K562 (cell line): ENCODE results near the gene DSG2. TPM values are rescaled to one million over a fixed set of nuclear protein-coding genes. Genes with fewer than 3 reads are reported as not detected.
A peak's percentile ranks its signal among the peaks of the same experiment; 100 is the strongest.

Source experiments
- ATAC-seq: fragments of 200-7000 bp; cut with Tn5 transposase; 3 replicates; pipeline ENCODE4 v1.9.1; 2020; ENCODE audit warnings: moderate library complexity
- BruUV-seq: library from RNA; stranded (reverse); fragments of 400-500 nt; replicated peaks from 2 replicates; lab custom pipeline; 2021; lab: Mats Ljungman, UMichigan
- CTCF ChIA-PET: fragments of 300-600 bp; formaldehyde crosslinking; extraction: SDS; loops from one replicate; lab custom pipeline; 2021; ENCODE audit warnings: low intra/inter-chr PET ratio; lab: Yijun Ruan, JAX
- POLR2A ChIA-PET: fragments of 300-600, 350-650 bp; sonication (Branson Sonifier 250); formaldehyde crosslinking; extraction: SDS; loops from one replicate; lab custom pipeline; 2021; ENCODE audit warnings: antibody characterized with exemption, inconsistent platforms; lab: Yijun Ruan, JAX
- DNase-seq, 4 experiments: peaks; one replicate each; pipeline versions ENCODE4 v3.0.0 to v3.0.0-alpha.2; 2011 to 2018; ENCODE audit warnings: low spot score in 3 of 4, mixed read lengths in 3 of 4; ENCODE audit errors: extremely low read depth in 1 of 4
- FAIRE-seq: peaks from 2 replicates; lab custom pipeline; 2011; peaks lifted over from hg19 to GRCh38; lab: Jason Lieb, UNC
- H2AFZ ChIP-seq: 2 replicates; pipeline ENCODE4 v1.6.0; 2011; ENCODE audit warnings: low read depth, low read length, control low read depth, inconsistent platforms
- H3K27ac ChIP-seq: fragments of 200-600 bp; 3 replicates; pipeline ENCODE4 v1.8.0; 2011; ENCODE audit warnings: low read depth, mild to moderate bottlenecking, control low read depth, inconsistent platforms, low read length, moderate library complexity, mixed read lengths; ENCODE audit errors: extremely low read depth
- H3K27me3 ChIP-seq, 2 experiments: fragments of 300-600 bp in 1 of 2; 2 replicates in 1 of 2; 3 replicates in 1 of 2; pipeline versions ENCODE4 v1.6.0 to v1.8.0; 2011; ENCODE audit warnings: inconsistent platforms in 2 of 2, low read length in 2 of 2, mild to moderate bottlenecking in 1 of 2, mixed read lengths in 1 of 2, moderate library complexity in 1 of 2; ENCODE audit not compliant: control insufficient read depth in 2 of 2, insufficient read depth in 2 of 2
- H3K36me3 ChIP-seq: fragments of 300-600 bp; 3 replicates; pipeline ENCODE4 v1.8.0; 2011; ENCODE audit warnings: mild to moderate bottlenecking, low read length, inconsistent platforms; ENCODE audit not compliant: control insufficient read depth, insufficient read depth
- H3K4me1 ChIP-seq, 2 experiments: fragments of 200-600 bp in 1 of 2; replicated peaks in 1 of 2; 2 replicates in 1 of 2; 3 replicates in 1 of 2; pipeline versions ENCODE4 v1.5.1 to v1.8.0; 2011; ENCODE audit warnings: inconsistent platforms in 2 of 2, low read length in 2 of 2, mild to moderate bottlenecking in 1 of 2, mixed read lengths in 1 of 2, moderate library complexity in 1 of 2; ENCODE audit not compliant: control insufficient read depth in 2 of 2, insufficient read depth in 2 of 2
- H3K4me2 ChIP-seq: 2 replicates; pipeline ENCODE4 v1.6.1; 2011; ENCODE audit warnings: low read length, control low read depth, inconsistent platforms, mixed read lengths; ENCODE audit not compliant: insufficient read depth
- H3K4me3 ChIP-seq: fragments of 200-600 bp; sonication (generic), shearing (Covaris generic); 2 replicates; pipeline ENCODE4 v1.5.1; 2016; ENCODE audit warnings: control low read depth, inconsistent platforms
- H3K79me2 ChIP-seq: fragments of 200-600 bp; 3 replicates; pipeline ENCODE4 v1.8.0; 2011; ENCODE audit warnings: low read length, inconsistent platforms; ENCODE audit not compliant: control insufficient read depth, insufficient read depth
- H3K9ac ChIP-seq, 2 experiments: 2 replicates each; pipeline versions ENCODE4 v1.6.0 to v1.6.1; 2011; ENCODE audit warnings: low read depth in 2 of 2, low read length in 2 of 2, control low read depth in 1 of 2, inconsistent platforms in 1 of 2, mild to moderate bottlenecking in 1 of 2, mixed read lengths in 1 of 2; ENCODE audit not compliant: insufficient read depth in 1 of 2
- H3K9me1 ChIP-seq: one replicate; pipeline ENCODE4 v1.6.0; 2011; ENCODE audit warnings: inconsistent platforms, mild to moderate bottlenecking, low read length, moderate library complexity; ENCODE audit not compliant: control insufficient read depth, insufficient read depth
- H3K9me3 ChIP-seq: replicated peaks from 2 replicates; pipeline ENCODE4 v1.5.1; 2011; ENCODE audit warnings: low read depth, low read length, inconsistent platforms; ENCODE audit not compliant: control insufficient read depth, insufficient read depth
- H4K20me1 ChIP-seq: replicated peaks from 2 replicates; pipeline ENCODE4 v1.6.1; 2011; ENCODE audit warnings: low read length, inconsistent platforms, mixed read lengths; ENCODE audit not compliant: control insufficient read depth, insufficient read depth
- CLOCK ChIP-seq: fragments of 250-450 bp; sonication (Bioruptor Pico); IDR thresholded peaks from 2 replicates; pipeline ENCODE4 v1.4.0; 2020; ENCODE audit warnings: mild to moderate bottlenecking, moderate library complexity, borderline replicate concordance
- ELF4 ChIP-seq: fragments of 450-650 bp; formaldehyde crosslinking; IDR thresholded peaks from 2 replicates; pipeline ENCODE4 v1.4.0; 2022; ENCODE audit warnings: missing genetic modification characterization
- HOMEZ ChIP-seq: fragments of 250-450 bp; sonication (Bioruptor Pico); IDR thresholded peaks from 2 replicates; pipeline ENCODE4 v1.4.0; 2020; ENCODE audit warnings: mild to moderate bottlenecking, moderate library complexity
- NFIC ChIP-seq: fragments of 450-650 bp; IDR thresholded peaks from 2 replicates; pipeline ENCODE4 v1.6.1; 2017; ENCODE audit warnings: mild to moderate bottlenecking, inconsistent platforms
- TRIM28 ChIP-seq: fragments of 450-650 bp; IDR thresholded peaks from 2 replicates; pipeline ENCODE4 v1.6.1; 2017
- ZBTB49 ChIP-seq: sonication (generic); formaldehyde crosslinking; IDR thresholded peaks from 2 replicates; pipeline ENCODE4 v1.8.0; 2022; ENCODE audit warnings: missing genetic modification reagents, mild to moderate bottlenecking, borderline replicate concordance
- ZBTB9 ChIP-seq: fragments of 450-650 bp; formaldehyde crosslinking; IDR thresholded peaks from 2 replicates; pipeline ENCODE4 v1.4.0; 2020; ENCODE audit warnings: mild to moderate bottlenecking, moderate library complexity
- WGBS: fragments of 100-300 bp; shearing (Covaris generic); methylation state at CpG from one replicate; pipeline ENCODE4 v1.1.6; 2016; ENCODE audit warnings: low coverage, mixed read lengths; ENCODE audit not compliant: insufficient coverage; ENCODE audit errors: missing lambda C conversion rate; 5-methylcytosine and 5-hydroxymethylcytosine counted together
- in situ Hi-C: fragments of 300-500 bp; cut with MboI; formaldehyde crosslinking; loops from 4 replicates; pipeline ENCODE4 v1.15.0; 2018; ENCODE audit warnings: inconsistent platforms, mixed read lengths
- intact Hi-C: fragments of 100-400 bp; cut with micrococcal nuclease; formaldehyde crosslinking; loops from 2 replicates; pipeline ENCODE4 v1.14.2; 2022
- polyA plus RNA-seq, 8 experiments: library from polyadenylated mRNA; depleted of rRNA in 4 of 8; stranded (reverse) in 5 of 8; unstranded in 3 of 8; fragments of >200 nt; fragmentation: Nextera tagmentation in 2 of 8; fragmentation: Illumina TruSeq in 1 of 8; extraction: Ambion mirVana in 2 of 8; extraction: Trizol in 1 of 8; gene quantifications; 2 replicates each; pipeline versions ENCODE4 v1.2.1 to v1.2.3, GENCODE V29; 2011 to 2014; ENCODE audit warnings: inconsistent platforms in 1 of 8, missing spikeins in 1 of 8
- total RNA-seq, 7 experiments: library from RNA; depleted of rRNA in 6 of 7; stranded (reverse); fragments of >200 nt in 6 of 7; fragmentation: Illumina TruSeq in 2 of 7; extraction: Trizol in 2 of 7; gene quantifications; 2 replicates each; pipeline versions ENCODE4 v1.2.1 to v1.2.3, GENCODE V29; 2011 to 2021; ENCODE audit warnings: low replicate concordance in 1 of 7

DSG2 gene
- total and polyA plus RNA-seq, 9 of the 15 experiments (the other 6 are each of a cell fraction or from before 2014, with no cell fraction given) = 16.9 to 68.6 (median 41.3) TPM

GRCh38 chr18:31546476-31546875 is 48.5 kb downstream of the DSG2 start:
- ChIA-PET POLR2A (interaction anchor here (0.6 to 1.0 kb wide), 3 partner anchors 9 to 17 kb away, joined by 3 read pairs; no protein-coding TSS in a partner anchor), CTCF (no interaction called here)
- H4K20me1 ChIP-seq = no peaks in the 10 kb centered on the region
- DNase-seq (no peak), FAIRE-seq (no peak), ATAC-seq (no peak)
- no peak overlapping the region for H3K9ac ChIP-seq
- TF ChIP-seq NFIC (peak; percentile 64), ZBTB49 (CRISPR knock-in tag) (no peak)
- in situ Hi-C loops (no loop called here), intact Hi-C loops (no loop called here)
- H3K4me3 ChIP-seq = no peak overlapping the region
- H3K4me1 ChIP-seq = no peaks in the 10 kb centered on the region
- WGBS = 97% methylated on average over 2 of the region's 2 CpGs
- H2AFZ ChIP-seq = no peak overlapping the region
- H3K27me3 ChIP-seq = no peaks in the 10 kb centered on the region
- H3K9me3 ChIP-seq = no peaks in the 10 kb centered on the region
- H3K36me3 ChIP-seq = peaks cover 41% of the 10 kb centered on the region
- no peaks in the 10 kb centered on the region for H3K79me2 ChIP-seq
- H3K4me2 ChIP-seq = no peak overlapping the region
- no peak overlapping the region for H3K27ac ChIP-seq
- no TSS peak for BruUV-seq
- no peaks in the 10 kb centered on the region for H3K9me1 ChIP-seq

GRCh38 chr18:31548853-31549252 is 50.9 kb downstream of the DSG2 start:
- in situ Hi-C loops = no loop called here
- H4K20me1 ChIP-seq = no peaks in the 10 kb centered on the region
- POLR2A ChIA-PET = interaction anchor here (1.0 to 1.1 kb wide), 2 partner anchors 12 to 16 kb away, joined by 3 to 6 read pairs; no protein-coding TSS in a partner anchor
- 81% methylated on average over 2 of the region's 2 CpGs for WGBS
- FAIRE-seq = no peak
- no peak for ATAC-seq
- H3K4me1 ChIP-seq = no peaks in the 10 kb centered on the region
- BruUV-seq = no TSS peak
- no peaks in the 10 kb centered on the region for H3K9me1 ChIP-seq
- CTCF ChIA-PET = no interaction called here
- no peak overlapping the region for H3K9ac ChIP-seq
- intact Hi-C loops = no loop called here
- H2AFZ ChIP-seq = no peak overlapping the region
- no peaks in the 10 kb centered on the region for H3K9me3 ChIP-seq
- peaks cover 19% of the 10 kb centered on the region for H3K36me3 ChIP-seq
- H3K4me2 ChIP-seq = no peak overlapping the region
- H3K27me3 ChIP-seq = no peaks in the 10 kb centered on the region
- DNase-seq = no peak
- H3K79me2 ChIP-seq = no peaks in the 10 kb centered on the region
- no peak overlapping the region for H3K4me3 ChIP-seq
- H3K27ac ChIP-seq = no peak overlapping the region
- TF ChIP-seq ZBTB9 = no peak
- no peak for TF ChIP-seq TRIM28
- TF ChIP-seq ELF4 (CRISPR knock-in tag) = no peak
- TF ChIP-seq HOMEZ (CRISPR knock-in tag) = no peak
- no peak for TF ChIP-seq CLOCK (CRISPR knock-in tag)
